Activated CD8-positive, alpha-beta memory T cell treated with anti-CD3 and anti-CD28 coated beads for 48 hours (primary cell): Measurements from ENCODE around the gene CHMP3.
"Not testable (repeated sequence)": the region's sequence is repeated elsewhere in the genome, so short reads cannot be mapped to it uniquely, and the experiment has no call there.

ENCODE experiments used
- DNase-seq, 3 experiments: peaks; one replicate each; pipeline ENCODE4 v3.0.0-alpha.2; 2020; ENCODE audit warnings: low read depth in 2 of 3, low spot score in 2 of 3

The CHMP3 gene

DNA sequence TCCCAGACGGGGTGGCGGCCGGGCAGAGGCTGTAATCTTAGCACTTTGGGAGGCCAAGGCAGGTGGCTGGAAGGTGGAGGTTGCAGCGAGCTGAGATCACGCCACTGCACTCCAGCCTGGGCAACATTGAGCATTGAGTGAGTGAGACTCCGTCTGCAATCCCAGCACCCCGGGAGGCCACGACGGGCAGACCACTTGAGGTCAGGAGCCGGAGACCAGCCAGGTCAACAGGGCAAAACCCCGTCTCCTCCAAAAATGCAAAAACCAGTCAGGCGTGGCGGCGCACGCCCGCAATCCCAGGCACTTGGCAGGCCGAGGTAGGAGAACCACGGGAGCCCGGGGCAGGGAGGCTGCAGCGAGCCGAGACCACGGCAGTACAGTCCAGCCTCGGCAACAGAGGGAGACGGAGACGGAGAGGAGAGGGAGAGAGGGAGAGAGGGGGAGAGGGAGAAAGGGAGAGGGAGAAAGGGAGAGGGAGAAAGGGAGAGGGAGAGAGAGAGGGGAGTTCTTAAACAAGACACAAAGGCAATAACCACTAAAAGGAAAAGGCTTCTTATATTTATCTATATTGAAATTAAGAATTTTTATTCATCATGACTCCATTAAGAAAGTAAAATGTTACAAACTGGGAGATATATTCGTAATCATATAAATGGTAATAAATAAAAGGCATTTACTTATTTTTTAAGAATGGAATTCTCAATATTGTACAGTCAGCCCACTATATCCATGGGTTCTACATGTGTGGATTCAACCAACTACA lies 13.1 kb downstream of the CHMP3 start:
- DNase-seq: not testable (repeated sequence)

DNA sequence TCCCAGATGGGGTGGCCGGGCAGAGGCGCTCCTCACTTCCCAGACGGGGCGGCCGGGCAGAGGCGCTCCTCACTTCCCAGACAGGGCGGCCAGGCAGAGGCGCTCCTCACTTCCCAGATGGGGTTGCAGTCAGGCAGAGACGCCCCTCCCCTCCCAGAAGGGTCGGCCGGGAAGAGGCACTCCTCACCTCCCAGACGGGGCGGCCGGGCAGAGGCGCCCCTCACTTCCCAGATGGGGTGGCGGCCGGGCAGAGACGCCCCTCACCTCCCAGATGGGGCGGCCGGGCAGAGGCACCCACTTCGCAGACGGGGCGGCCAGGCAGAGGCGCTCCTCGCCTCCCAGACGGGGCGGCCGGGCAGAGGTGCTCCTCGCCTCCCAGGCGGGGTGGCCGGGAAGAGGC lies 13.8 kb downstream of the CHMP3 start:
- not testable (repeated sequence) for DNase-seq

DNA sequence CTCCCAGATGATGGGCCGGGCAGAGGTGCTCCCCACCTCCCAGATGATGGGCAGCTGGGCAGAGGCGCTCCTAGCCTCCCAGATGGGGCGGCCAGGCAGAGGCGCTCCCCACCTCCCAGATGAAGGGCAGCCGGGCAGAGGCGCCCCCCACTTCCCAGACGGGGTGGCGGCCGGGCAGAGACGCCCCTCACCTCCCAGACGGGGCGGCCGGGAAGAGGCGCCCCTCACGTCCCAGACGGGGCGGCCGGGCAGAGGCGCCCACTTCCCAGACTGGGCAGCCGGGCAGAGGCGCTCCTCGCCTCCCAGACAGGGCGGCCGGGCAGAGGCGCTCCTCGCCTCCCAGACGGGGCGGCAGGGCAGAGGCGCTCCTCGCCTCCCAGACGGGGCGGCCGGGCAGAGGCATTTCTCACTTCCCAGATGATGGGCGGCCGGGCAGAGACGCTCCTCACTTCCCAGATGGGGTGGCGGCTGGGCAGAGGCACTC lies 14.3 kb downstream of the CHMP3 start:
- not testable (repeated sequence) for DNase-seq

DNA sequence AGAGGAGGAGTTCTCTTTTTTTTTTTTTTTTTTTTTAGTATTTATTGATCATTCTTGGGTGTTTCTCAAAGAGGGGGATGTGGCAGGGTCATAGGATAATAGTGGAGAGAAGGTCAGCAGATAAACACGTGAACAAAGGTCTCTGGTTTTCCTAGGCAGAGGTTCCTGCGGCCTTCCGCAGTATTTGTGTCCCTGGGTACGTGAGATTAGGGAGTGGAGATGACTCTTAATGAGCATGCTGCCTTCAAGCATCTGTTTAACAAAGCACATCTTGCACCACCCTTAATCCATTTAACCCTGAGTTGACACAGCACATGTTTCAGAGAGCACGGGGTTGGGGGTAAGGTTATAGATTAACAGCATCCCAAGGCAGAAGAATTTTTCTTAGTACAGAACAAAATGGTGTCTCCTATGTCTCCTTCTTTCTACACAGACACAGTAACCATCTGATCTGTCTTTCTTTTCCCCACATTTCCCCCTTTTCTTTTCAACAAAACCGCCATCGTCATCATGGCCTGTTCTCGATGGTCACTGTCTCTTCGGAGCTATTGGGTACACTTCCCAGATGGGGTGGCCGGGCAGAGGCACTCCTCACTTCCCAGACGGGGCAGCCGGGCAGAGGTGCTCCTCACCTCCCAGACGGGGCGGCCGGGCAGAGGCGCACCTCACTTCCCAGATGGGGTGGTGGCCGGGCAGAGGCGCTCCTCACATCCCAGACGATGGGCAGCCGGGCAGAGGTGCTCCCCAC lies 14.9 kb downstream of the CHMP3 start:
- DNase-seq: not testable (repeated sequence)

DNA sequence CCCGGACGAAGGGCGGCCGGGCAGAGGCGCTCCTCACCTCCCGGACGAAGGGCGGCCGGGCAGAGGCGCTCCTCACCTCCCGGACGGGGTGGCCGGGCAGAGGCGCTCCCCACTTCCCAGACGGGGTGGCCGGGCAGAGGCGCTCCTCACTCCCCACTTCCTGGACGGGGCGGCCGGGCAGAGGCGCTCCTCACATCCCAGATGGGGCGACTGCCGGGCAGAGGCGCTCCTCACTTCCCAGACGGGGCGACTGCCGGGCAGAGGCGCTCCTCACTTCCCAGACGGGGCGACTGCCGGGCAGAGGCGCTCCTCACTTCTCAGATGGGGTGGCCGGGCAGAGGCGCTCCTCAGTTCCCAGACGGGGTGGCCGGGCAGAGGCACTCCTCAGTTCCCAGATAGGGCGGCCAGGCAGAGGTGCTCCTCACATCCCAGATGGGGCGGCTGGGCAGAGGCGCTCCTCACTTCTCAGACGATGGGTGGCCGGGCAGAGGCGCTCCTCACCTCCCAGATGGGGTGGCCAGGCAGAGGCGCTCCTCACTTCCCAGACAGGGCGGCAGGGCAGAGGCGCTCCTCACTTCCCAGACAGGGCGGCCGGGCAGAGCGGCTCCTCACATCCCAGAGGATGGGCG lies 17.8 kb downstream of the CHMP3 start:
- DNase-seq: not testable (repeated sequence)

DNA sequence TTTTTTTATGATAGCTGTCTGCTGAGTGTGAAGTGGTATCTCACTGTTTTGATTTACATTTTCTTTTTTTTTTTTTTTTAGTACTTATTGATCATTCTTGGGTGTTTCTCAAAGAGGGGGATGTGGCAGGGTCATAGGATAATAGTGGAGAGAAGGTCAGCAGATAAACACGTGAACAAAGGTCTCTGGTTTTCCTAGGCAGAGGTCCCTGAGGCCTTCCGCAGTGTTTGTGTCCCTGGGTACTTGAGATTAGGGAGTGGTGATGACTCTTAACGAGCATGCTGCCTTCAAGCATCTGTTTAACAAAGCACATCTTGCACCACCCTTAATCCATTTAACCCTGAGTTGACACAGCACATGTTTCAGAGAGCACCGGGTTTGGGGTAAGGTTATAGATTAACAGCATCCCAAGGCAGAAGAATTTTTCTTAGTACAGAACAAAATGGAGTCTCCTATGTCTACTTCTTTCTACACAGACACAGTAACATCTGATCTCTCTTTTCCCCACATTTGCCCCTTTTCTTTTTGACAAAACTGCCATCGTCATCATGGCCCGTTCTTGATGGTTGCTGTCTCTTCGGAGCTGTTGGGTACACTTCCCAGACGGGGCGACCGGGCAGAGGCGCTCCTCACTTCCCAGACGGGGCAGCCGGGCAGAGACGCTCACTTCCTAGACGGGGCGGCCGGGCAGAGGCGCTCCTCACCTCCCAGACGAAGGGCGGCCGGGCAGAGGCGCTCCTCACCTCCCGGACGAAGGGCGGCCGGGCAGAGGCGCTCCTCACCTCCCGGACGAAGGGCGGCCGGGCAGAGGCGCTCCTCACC lies 18.8 kb downstream of the CHMP3 start:
- not testable (repeated sequence) for DNase-seq

DNA sequence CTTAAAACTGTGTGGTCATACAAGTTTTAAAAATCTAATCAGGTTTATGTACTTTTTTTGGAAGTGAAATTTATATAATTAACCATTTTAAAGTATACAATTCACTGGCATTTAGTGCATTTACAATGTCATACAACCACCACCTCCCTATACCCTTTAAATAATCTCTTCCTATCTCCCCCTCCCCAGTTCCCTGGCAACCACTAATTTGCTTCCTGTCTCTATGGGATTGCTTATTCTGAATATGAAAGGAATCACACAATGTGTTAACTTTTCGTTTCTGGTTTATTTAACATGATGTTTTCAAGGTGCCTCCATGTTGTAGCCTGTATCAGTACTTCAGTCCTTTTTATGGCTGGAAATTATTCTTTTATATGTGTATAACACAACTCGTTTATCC lies 19.4 kb downstream of the CHMP3 start:
- DNase-seq: no peak

DNA sequence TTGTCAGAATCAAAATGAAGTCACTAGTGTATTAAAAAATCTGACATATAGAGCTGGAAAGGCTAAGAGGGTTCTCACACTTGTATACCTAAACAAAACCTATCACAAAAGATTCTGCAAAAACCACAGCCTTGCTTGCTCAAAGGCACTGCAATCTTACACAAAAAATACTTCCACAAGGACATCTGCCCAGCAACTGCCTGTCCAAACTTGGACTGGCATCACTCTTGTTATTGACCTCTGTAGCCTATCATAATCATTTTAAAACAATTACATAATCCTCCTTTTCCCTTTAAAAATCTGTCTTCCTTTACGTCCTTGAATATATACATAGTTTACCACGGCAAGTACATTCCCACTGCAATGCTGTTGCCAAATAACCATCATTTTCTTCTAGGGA lies 19.9 kb downstream of the CHMP3 start:
- no peak for DNase-seq

DNA sequence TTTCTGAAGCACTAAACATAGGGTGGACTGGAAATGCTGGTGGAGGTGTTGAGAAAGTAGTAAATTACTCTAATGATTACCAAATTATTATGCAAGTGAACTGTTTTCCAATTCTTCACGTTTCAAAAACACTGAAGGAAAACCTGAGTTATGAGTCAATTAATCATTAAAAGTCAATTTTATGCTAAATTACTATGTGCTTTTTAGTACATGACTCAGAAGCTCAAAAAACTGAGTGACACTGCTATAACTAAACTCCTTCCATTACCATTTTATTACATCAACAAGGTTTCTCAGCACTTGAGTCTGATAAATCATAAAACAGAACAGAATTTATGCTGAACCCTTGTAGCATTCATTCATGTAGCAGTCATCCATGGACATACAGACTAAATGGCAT lies 20.4 kb downstream of the CHMP3 start:
- DNase-seq: no peak

DNA sequence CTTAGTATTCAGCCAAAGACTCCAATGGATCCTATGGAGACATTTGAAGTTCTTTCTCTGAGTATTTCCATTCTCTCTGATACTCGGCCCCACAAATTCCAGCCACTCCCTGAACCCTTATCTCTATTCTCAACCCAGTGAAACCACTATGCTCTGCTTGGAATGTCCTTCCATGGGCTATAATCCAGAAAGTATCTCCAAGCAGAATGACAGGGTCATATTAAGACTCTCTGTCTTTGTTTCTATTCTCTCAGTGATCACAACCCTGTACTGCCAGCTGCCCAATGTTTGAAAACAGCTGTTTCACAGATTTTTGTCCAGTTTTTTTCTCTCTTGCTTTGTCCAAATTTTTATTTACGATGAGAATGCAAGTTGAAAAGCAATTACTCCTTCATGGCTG lies 21.9 kb downstream of the CHMP3 start:
- DNase-seq: no peak

DNA sequence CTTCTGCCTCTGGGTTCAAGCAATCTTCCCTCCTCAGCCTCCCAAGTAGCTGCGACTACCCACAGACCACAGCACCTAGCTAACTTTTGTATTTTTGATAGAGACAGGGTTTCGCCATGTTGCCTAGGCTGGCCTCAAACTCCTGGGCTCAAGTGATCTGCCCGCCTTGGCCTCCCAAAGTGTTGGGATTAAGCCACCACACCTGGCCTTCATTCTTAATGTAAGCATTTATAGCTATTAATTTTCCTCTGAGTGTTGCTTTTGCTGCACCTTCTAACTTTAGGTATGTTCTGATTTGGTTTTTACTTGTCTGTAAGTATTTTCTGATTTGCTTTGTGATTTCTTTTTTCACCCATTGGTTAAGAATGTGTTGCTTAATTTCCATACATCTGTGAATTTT lies 29.7 kb downstream of the CHMP3 start:
- DNase-seq: no peak

DNA sequence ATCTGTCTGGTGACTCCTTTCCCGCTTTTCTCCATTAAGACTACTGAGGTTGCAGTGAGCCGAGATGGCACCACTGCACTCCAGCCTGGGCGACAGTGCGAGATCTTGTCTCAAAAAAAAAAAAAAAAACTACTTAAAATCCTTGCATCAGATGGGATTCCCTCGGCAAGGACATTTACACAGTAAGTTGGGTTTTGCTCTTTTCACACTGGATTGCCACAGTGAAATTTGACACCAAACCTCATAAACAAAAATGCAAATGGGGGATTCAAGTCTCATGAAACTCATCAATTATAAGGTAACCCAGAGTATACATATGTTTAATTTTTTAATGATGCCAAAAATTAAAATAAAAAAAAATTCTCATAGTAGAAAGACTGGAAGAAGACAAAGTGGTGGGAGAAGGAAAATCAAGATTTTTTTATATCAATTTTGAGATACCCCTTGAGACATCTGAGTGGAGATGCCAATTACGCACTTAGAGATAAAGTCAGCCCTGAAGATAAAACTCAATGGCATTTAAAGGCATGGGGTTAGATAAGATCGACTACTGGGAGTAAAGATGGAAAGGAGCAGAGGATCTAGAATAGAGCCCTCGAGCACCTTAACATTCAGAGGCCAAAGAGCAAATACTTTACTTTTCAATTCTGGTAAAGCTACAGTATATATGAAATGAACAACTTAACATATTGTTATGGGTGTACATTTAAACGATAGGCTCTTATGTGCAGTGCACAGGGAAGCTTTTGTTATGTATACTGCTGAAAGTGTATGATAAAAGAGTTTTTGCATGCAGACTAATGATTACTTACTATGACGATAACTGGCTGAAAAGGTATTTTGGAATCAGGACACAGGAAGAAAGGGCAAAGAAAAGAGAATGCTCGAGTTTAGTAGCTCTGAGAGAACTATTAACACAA lies 37.6 kb downstream of the CHMP3 start:
- DNase-seq: no peak

DNA sequence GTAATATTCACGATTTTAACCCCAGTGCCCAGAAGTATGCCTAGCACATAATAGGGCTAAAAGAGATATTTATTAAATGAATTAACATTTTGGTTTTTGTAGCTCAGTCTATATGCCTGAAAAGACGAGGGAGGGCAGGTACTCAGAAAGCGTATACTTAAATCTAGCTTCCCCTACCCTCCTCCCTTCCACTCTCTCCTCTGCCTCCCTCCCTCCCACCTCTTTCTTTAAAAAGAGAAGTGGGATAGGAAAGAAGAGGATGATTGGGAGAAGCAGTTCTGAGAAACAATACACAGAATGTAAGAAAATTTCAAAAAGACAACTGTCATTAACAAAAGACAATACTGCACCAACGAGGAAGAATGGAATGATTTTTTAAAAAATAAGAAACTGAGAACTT lies 39.8 kb downstream of the CHMP3 start:
- no peak for DNase-seq

DNA sequence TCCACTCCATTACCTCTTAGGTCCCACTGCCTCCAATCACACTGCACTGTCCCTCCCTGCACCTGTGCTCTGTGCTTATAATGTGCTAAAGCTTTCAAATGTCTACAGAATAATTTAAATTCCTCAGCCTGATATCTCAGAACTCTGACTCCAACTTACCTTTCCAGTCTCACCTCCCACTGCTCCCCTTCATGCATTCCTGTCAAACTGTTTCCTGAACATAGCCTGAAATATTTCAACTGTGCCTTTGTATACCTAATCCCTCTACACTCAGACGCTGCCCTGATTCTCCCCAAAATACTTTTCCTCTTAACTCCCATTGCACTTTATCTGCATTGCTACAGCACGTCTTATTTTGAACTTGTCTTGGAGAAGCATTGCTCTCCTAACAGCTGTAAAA lies 40.5 kb downstream of the CHMP3 start:
- no peak for DNase-seq

DNA sequence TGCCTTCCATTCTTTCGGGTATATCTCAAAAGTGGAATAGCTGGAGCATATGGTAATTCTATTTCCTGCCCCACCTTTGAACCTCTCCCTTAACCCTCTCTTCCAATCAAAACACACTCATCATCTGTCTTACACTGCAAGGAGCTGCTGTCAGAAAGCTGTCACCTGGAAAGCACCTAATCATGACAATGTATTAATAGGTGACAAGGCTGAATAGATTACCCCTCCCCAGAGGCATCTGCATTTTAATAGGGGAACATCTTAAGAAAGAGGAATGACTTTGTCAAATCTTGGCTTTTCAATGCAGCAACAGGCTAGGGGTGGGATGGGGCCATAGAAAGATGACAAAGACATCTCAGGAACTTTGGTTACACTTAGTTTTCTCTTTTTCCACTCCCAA lies 41.3 kb downstream of the CHMP3 start:
- DNase-seq: no peak

DNA sequence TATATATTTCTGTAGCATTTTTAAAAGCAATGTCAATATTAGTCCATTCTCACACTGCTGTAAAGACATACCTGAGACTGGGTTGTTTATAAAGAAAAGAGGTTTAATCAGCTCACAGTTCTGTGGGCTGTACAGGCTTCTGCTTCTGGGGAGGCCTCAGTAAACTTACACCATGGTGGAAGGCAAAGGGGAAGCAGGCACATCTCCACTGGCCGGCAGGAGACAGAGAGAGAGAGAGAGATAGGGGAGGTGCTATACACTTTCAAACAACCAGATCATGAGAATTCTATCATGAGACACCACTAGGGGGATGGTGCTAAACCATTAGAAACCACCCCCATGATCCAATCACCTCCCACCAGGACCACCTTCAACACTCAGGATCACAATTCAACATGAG lies 43.1 kb downstream of the CHMP3 start:
- DNase-seq: no peak

DNA sequence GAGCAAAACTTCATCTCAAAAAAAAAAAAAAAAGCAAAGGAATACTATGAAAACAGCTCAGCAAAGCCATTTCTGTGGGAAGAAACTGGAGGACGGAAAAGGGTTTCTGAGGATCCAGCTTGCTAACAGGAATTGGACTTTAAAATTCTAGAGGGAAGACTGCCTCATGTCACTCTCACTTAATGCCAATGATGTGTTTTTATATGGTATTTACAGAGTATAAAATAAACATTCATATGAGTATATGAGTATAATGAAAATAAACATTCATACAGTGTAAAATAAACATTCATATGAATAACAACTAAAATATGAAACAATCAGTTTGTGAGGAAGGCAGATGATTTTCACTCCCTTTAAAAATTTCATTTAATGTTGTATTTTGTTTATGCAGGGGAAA lies 43.9 kb downstream of the CHMP3 start:
- no peak for DNase-seq

DNA sequence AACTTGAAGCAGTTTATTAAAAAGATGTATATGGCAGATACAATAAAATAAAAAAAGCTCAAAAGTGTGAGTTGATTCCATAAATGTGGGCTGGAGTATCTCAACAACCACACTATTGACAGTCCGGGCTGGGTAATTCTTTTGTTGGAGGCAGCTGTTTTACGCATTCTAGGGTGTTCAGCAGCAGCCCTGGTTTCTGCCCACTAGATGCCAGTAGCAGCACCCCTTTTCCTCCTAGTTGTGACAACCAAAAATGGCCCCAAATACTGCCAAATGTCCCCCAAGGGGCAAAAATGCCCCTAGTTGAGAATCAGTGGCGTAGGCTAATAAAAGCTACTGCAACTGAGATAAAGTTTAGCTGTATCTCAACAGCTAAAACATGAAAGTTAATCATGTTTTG lies 44.8 kb downstream of the CHMP3 start:
- no peak for DNase-seq

DNA sequence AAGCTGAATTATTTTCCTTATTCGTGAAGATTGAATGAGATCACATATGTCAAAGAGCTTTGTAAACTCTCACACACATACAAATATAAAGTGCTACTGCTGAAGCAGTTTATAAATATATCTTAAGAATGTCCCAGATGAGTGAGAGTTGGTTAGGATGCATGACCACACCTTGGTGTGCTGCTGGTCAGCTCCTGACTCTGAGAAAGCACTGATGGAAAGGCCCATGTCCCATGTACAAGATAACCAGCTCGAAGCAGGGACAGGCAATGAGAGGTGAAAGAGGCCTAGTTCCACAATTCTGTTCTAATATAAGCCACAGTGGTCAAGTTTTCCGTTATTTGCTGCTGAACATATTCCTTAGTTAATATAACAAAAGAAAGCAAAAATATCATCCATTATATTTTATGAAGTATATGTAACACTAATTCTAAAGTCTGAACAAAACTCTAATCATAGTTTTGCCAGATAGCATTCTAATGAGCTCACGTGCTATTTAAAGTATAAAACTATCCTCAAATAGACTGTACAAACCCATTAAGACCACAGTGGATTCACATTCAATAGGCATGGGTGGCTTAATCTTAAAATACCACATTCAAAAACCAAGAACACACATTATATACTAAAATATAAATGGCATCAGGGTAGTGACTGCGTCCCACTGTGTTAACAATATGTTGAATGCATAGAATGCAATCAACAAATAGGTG lies 49.1 kb downstream of the CHMP3 start:
- no peak for DNase-seq

DNA sequence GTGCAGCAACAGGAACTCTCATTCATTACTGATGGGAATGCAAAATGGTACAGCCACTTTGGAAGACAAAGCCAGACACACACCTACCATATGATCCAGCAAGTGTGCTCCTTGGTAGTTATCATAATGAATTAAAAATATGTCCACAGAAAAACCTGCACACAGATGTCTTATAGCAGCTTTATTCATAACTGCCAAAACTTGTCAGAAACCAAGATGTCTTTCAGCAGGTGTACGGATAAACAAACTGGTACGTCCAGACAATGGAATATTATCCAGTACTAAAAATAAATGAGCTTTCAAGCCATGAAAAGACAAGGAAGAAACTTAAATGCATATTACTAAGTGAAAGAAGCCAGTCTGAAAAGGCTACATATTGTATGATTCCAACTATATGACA lies 50.4 kb downstream of the CHMP3 start:
- no peak for DNase-seq
